ENCODE data around the gene CYBB. TPM values are rescaled to one million over a fixed set of nuclear protein-coding genes. Genes with fewer than 3 reads are reported as not detected.
"Not testable (repeated sequence)": the region's sequence is repeated elsewhere in the genome, so short reads cannot be mapped to it uniquely, and the experiment has no call there.

The CYBB gene
- total and polyA plus RNA-seq, 12 donors: 1.9 to 106 (median 7.4) TPM

- H3K36me3 ChIP-seq: no peaks in the 10 kb centered on the region
- TF ChIP-seq, protein P1, sequence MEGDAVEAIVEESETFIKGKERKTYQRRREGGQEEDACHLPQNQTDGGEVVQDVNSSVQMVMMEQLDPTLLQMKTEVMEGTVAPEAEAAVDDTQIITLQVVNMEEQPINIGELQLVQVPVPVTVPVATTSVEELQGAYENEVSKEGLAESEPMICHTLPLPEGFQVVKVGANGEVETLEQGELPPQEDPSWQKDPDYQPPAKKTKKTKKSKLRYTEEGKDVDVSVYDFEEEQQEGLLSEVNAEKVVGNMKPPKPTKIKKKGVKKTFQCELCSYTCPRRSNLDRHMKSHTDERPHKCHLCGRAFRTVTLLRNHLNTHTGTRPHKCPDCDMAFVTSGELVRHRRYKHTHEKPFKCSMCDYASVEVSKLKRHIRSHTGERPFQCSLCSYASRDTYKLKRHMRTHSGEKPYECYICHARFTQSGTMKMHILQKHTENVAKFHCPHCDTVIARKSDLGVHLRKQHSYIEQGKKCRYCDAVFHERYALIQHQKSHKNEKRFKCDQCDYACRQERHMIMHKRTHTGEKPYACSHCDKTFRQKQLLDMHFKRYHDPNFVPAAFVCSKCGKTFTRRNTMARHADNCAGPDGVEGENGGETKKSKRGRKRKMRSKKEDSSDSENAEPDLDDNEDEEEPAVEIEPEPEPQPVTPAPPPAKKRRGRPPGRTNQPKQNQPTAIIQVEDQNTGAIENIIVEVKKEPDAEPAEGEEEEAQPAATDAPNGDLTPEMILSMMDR (IDR thresholded peaks at IDR 0.05): no peak
- H3K27ac ChIP-seq: no peak overlapping the region
- peaks cover 0 to 10% (median 0%) of the 10 kb centered on the region in 7 donors for H3K27me3 ChIP-seq
- ATAC-seq (no peak), DNase-seq (no peak)
- H3K4me3 ChIP-seq: no peak overlapping the region
- H3K9me3 ChIP-seq: no peaks in the 10 kb centered on the region
- WGBS, 2 donors: 87 to 93% methylated on average over 2 of the region's 2 CpGs
- intact Hi-C loops (cut with DNase I): no loop called here
- peaks cover 0 to 8% (median 0%) of the 10 kb centered on the region in 9 donors for H3K4me1 ChIP-seq
Observed at GRCh38 chrX:37759878-37760418, 19.9 kb upstream of the CYBB start.

- Histone ChIP-seq H3K4me1 (peaks cover 0 to 5% (median 0%) of the 10 kb centered on the region in 9 donors), H3K4me3 (no peak overlapping the region), H3K36me3 (no peaks in the 10 kb centered on the region), H3K9me3 (peaks cover 0 to under 1% (median 0%) of the 10 kb centered on the region in 11 donors), H3K27me3 (peaks cover 0 to 22% (median 0%) of the 10 kb centered on the region in 7 donors), H3K27ac (no peak overlapping the region)
- DNase-seq: no peak
- no peak for ATAC-seq
- TF ChIP-seq, protein P1 (IDR thresholded peaks at IDR 0.05): no peak
- intact Hi-C loops (cut with DNase I): no loop called here
Observed at GRCh38 chrX:37763400-37763799, 16.5 kb upstream of the CYBB start.

DNA sequence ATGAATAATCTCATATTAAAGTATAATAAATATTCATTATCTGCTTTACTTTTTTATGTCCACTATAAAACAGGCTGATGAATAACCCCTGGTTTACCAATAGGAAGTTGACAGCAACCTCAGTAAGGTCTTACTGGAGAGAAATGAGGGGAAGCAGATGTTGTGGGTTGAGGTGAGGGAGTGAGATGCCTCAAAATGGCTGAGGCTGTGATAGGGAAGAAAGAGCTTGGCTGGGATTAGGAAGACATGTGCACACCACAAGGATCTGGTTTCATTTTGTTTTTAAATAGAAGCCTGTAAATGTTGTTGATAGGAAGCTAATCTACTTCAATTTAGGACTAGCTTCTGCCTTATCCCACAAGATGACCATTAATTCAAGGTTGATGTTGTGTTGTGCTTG is 14.4 kb upstream of the CYBB start:
- intact Hi-C loops (cut with DNase I): no loop called here
- Histone ChIP-seq H3K9me3 (peaks cover 0 to 7% (median 0%) of the 10 kb centered on the region in 11 donors), H3K27ac (no peak overlapping the region), H3K4me1 (peaks cover 0 to 5% (median 0%) of the 10 kb centered on the region in 9 donors), H3K4me3 (no peak overlapping the region), H3K27me3 (peaks cover 0 to 18% (median 0%) of the 10 kb centered on the region in 7 donors), H3K36me3 (no peaks in the 10 kb centered on the region)
- ATAC-seq (no peak), DNase-seq (no peak)
- TF ChIP-seq, protein P1 (IDR thresholded peaks at IDR 0.05): no peak

- no peak overlapping the region for H3K27ac ChIP-seq
- intact Hi-C loops (cut with DNase I): no loop called here
- no peak for DNase-seq
- ATAC-seq: no peak
- TF ChIP-seq, protein P1 (IDR thresholded peaks at IDR 0.05): no peak
- H3K4me3 ChIP-seq: no peak overlapping the region
- H3K4me1 ChIP-seq: peaks cover 0 to 5% (median 0%) of the 10 kb centered on the region in 9 donors
- H3K27me3 ChIP-seq: peaks cover 0 to 18% (median 0%) of the 10 kb centered on the region in 7 donors
- WGBS, 2 donors: 56 to 73% methylated on average over 1 of the region's 1 CpG
- peaks cover 0 to 7% (median 0%) of the 10 kb centered on the region in 11 donors for H3K9me3 ChIP-seq
- no peaks in the 10 kb centered on the region for H3K36me3 ChIP-seq
Observed at GRCh38 chrX:37767430-37767829, 12.4 kb upstream of the CYBB start.

DNA sequence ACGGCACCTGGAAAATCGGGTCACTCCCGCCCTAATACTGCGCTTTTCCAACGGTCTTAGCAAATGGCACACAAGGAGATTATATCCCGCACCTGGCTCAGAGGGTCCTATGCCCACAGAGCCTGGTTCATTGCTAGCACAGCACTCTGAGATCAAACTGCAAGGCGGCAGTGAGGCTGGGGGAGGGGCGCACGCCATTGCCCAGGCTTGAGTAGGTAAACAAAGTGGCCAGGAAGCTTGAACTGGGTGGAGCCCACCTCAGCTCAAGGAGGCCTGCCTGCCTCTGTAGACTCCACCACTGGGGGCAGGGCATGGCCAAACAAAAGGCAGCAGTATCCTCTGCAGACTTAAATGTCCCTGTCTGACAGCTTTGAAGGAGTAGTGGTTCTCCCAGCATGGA is 11.0 kb upstream of the CYBB start:
- WGBS, 2 donors: 85 to 96% methylated on average over 5 to 9 of the region's 9 CpGs
- H3K9me3 ChIP-seq; intact Hi-C loops (cut with DNase I); DNase-seq; H3K36me3 ChIP-seq; H3K27ac ChIP-seq; H3K4me1 ChIP-seq; ATAC-seq; H3K4me3 ChIP-seq: not testable (repeated sequence)
- peaks cover 0 to 18% (median 0%) of the 10 kb centered on the region in 7 donors for H3K27me3 ChIP-seq

Data from heart right ventricle (tissue), 16 donors.